Omental fat pad (tissue), 4 donors: ENCODE data around the gene GDPD5. TPM values are rescaled to one million over a fixed set of nuclear protein-coding genes. Genes with fewer than 3 reads are reported as not detected.

Experiments used
- ATAC-seq: fragments of 150-250 bp; one replicate; pipeline ENCODE4 v1.9.1; 2016; ENCODE audit warnings: mild to moderate bottlenecking, moderate library complexity; ENCODE audit not compliant: low FRiP score
- DNase-seq: peaks from one replicate; pipeline ENCODE4 v3.0.0-alpha.2; 2019; ENCODE audit warnings: low spot score
- total RNA-seq, 4 donors: library from RNA; depleted of rRNA; stranded (reverse); fragments of >200 nt; gene quantifications; one replicate each; pipeline ENCODE4 v1.1.0, GENCODE V29; 2016
- TF ChIP-seq, protein P1 (sequence below), 3 donors: fragments of 450-650 bp; IDR thresholded peaks; one replicate each; pipeline ENCODE4 v1.5.1; 2016 to 2017; ENCODE audit warnings: antibody characterized with exemption in 3 of 3, mild to moderate bottlenecking in 3 of 3, moderate library complexity in 2 of 3

Gene GDPD5
- total RNA-seq, 4 donors from 2014 or later: 23.6 to 34.7 (median 31.7) TPM

DNA sequence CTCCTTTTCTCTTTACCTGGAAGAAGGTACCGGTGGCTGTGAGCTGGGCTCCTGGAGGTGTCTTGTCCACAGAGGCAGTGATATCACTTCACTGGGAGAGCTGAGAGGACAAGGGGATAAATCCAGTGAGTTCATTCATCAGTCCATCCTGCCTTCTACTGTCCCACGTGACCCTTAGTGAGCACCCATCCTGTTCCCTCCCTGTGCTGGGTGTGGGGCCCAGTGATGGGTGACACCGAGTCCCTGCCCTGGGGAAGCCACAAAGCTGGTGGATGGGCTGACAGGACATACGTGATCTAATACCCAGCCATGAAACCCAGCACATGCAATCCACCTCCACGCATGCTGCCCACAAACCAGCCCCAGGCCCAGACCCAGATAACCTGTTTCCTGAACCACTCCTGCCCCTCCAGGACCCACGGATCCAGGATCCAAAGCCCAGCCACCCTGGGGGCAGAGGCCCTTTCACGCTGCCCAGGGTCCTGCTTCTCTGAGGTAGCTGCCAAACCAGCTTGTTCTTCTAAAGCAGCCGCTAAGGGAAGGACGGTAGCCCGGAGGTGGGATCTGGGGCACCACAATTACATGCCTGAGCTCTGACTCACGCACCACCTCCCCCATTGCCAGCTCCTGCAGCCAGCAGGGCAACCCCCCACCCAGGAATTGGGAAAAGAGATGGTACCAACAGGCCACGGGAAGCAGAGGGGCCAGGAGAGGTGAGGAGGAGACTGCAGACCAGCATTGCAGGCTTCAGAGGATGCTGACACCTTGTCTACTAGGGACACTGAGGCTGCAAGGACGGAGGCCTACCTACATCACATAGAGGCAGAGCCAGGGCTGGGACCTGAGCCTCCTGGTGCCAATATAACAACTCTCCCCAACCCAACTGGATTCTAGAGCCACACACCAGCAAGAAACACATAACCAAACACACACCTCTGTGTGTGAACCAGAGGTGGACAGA is 35.2 kb downstream of the GDPD5 start:
- ATAC-seq (peak; percentile 24), DNase-seq (no peak)
- TF ChIP-seq, protein P1, sequence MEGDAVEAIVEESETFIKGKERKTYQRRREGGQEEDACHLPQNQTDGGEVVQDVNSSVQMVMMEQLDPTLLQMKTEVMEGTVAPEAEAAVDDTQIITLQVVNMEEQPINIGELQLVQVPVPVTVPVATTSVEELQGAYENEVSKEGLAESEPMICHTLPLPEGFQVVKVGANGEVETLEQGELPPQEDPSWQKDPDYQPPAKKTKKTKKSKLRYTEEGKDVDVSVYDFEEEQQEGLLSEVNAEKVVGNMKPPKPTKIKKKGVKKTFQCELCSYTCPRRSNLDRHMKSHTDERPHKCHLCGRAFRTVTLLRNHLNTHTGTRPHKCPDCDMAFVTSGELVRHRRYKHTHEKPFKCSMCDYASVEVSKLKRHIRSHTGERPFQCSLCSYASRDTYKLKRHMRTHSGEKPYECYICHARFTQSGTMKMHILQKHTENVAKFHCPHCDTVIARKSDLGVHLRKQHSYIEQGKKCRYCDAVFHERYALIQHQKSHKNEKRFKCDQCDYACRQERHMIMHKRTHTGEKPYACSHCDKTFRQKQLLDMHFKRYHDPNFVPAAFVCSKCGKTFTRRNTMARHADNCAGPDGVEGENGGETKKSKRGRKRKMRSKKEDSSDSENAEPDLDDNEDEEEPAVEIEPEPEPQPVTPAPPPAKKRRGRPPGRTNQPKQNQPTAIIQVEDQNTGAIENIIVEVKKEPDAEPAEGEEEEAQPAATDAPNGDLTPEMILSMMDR (IDR thresholded peaks at IDR 0.05): no peak

GRCh38 chr11:75487365-75487764 is 38.4 kb downstream of the GDPD5 start:
- TF ChIP-seq, protein P1 (IDR thresholded peaks at IDR 0.05): no peak
- ATAC-seq (no peak), DNase-seq (no peak)

GRCh38 chr11:75485742-75486141 is 40.0 kb downstream of the GDPD5 start:
- no peak for DNase-seq
- TF ChIP-seq, protein P1 (IDR thresholded peaks at IDR 0.05): no peak
- ATAC-seq: no peak

GRCh38 chr11:75482931-75483469 is 42.7 kb downstream of the GDPD5 start:
- TF ChIP-seq, protein P1 (IDR thresholded peaks at IDR 0.05): no peak
- DNase-seq: no peak
- no peak for ATAC-seq

GRCh38 chr11:75481922-75482606 is 43.7 kb downstream of the GDPD5 start:
- TF ChIP-seq, protein P1 (IDR thresholded peaks at IDR 0.05): no peak
- ATAC-seq (no peak), DNase-seq (no peak)

DNA sequence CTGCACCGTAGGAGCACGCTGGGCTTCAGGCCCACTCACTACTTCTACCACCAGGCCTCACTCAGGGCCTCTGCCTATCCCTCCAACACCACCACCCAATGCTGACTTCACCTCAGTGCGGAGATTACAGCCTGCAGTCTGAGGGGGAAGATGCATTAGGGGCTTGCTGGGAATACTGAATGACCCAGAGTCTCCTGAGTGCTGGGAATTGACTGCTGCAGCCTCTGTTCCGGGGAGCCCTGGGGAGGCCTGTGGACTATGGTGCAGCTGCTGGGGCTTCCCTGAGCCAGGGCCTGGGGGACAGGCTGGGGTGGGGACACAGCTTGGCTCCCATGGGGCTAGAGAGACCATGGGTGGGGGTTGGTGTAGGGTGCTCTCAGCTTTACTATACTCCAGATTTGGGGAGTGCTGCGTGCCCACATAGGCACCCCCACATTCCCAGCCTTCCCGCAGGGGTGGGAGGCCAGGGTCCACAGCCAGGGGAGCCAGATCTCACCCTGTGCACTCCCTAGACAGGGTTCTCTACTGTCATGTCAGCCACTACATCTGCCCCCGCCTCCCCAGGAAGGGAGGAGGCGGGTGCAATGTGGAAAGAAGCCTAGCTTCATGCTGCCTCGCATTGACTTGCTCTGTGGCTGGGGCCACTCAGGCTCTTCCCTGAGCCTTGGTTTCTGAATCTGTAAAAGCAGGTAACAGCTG is 44.4 kb downstream of the GDPD5 start:
- TF ChIP-seq, protein P1 (IDR thresholded peaks at IDR 0.05): no peak
- ATAC-seq (no peak), DNase-seq (no peak)
